HG02678 (cell line): ENCODE results near the gene IL36RN.
"Not testable (repeated sequence)": the region's sequence is repeated elsewhere in the genome, so short reads cannot be mapped to it uniquely, and the experiment has no call there.

Experiments
- ATAC-seq: cut with Tn5 transposase; IDR thresholded peaks from one replicate; pipeline ENCODE4 v1.9.1; 2021; ENCODE audit warnings: mild to moderate bottlenecking, moderate library complexity; ENCODE audit not compliant: unreplicated experiment

Gene IL36RN

GRCh38 chr2:113072584-113072983, 13.6 kb downstream of the IL36RN start:
- no peak for ATAC-seq

- no peak for ATAC-seq
These were observed 14.4 kb downstream of the IL36RN start for GRCh38 chr2:113073325-113073834.

GRCh38 chr2:113075030-113075429, 16.0 kb downstream of the IL36RN start:
- ATAC-seq = no peak

GRCh38 chr2:113075600-113075999, 16.6 kb downstream of the IL36RN start:
- no peak for ATAC-seq

GRCh38 chr2:113076954-113077669, 18.1 kb downstream of the IL36RN start:
- ATAC-seq = no peak

GRCh38 chr2:113077921-113078320, 18.9 kb downstream of the IL36RN start:
- no peak for ATAC-seq

- ATAC-seq = no peak
These were observed 19.4 kb downstream of the IL36RN start for GRCh38 chr2:113078350-113078839.

GRCh38 chr2:113079131-113079530, 20.1 kb downstream of the IL36RN start:
- ATAC-seq = no peak

GRCh38 chr2:113080134-113080533, 21.1 kb downstream of the IL36RN start:
- no peak for ATAC-seq

- no peak for ATAC-seq
These were observed 22.7 kb downstream of the IL36RN start for GRCh38 chr2:113081488-113082210.

GRCh38 chr2:113083296-113083695, 24.3 kb downstream of the IL36RN start:
- ATAC-seq = no peak

GRCh38 chr2:113084249-113085000, 25.4 kb downstream of the IL36RN start:
- ATAC-seq = no peak

GRCh38 chr2:113085542-113085941, 26.5 kb downstream of the IL36RN start:
- ATAC-seq = no peak

- ATAC-seq = no peak
These were observed 29.4 kb downstream of the IL36RN start for GRCh38 chr2:113088213-113088992.

GRCh38 chr2:113089916-113090315, 30.9 kb downstream of the IL36RN start:
- ATAC-seq = no peak

GRCh38 chr2:113091231-113091896, 32.4 kb downstream of the IL36RN start:
- no peak for ATAC-seq

GRCh38 chr2:113092864-113093612, 34.0 kb downstream of the IL36RN start:
- no peak for ATAC-seq

GRCh38 chr2:113093613-113093977, 34.6 kb downstream of the IL36RN start:
- no peak for ATAC-seq

- not testable (repeated sequence) for ATAC-seq
These were observed 37.3 kb downstream of the IL36RN start for GRCh38 chr2:113096306-113096705.
